Astrocyte of the cerebellum (primary cell): Measurements from ENCODE around the gene ADAP2.

ENCODE experiments used
- DNase-seq: peaks from one replicate; pipeline ENCODE4 v3.0.0-alpha.2; 2011; ENCODE audit warnings: low read depth
- H3K4me3 ChIP-seq: 2 replicates; pipeline ENCODE4 v1.5.1; 2011; ENCODE audit warnings: mild to moderate bottlenecking, low read depth, low read length, moderate library complexity
- CTCF ChIP-seq: IDR thresholded peaks from 2 replicates; pipeline ENCODE4 v1.5.1; 2012; ENCODE audit warnings: low read length, low read depth, moderate library complexity, mild to moderate bottlenecking; ENCODE audit errors: missing control alignments
- in situ Hi-C: cut with HindIII; loops from 2 replicates; pipeline ENCODE4 v1.10.0; 2017; ENCODE audit warnings: low sequenced_read_pairs

Gene ADAP2

GRCh38 chr17:30990458-30990857, 68.7 kb downstream of the ADAP2 start:
- in situ Hi-C loops = no loop called here
- TF ChIP-seq CTCF = no peak
- no peak for DNase-seq
- no peak overlapping the region for H3K4me3 ChIP-seq

GRCh38 chr17:30992551-30992950, 70.8 kb downstream of the ADAP2 start:
- in situ Hi-C loops = no loop called here
- peak; percentile 6 for TF ChIP-seq CTCF
- no peak overlapping the region for H3K4me3 ChIP-seq
- no peak for DNase-seq

DNA sequence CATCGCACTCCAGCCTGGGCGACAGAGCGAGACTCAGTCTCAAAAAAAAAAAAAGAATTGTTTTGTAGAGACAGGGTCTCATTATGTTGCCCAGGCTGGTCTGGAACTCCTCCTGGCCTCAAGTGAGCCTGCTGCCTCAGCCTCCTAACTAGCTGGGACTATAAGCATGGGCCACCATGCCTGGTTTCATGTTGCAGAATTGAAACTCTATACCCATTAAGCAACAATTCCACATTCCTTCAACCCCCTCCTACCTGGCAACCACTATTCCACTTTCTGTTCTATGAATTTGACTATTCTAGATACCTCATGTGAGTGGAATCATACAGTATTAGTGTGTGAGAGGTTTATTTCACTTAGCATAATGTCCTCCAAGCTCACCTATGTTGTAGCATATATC, 73.6 kb downstream of the ADAP2 start:
- no peak for DNase-seq
- no peak for TF ChIP-seq CTCF
- H3K4me3 ChIP-seq = no peak overlapping the region
- in situ Hi-C loops = no loop called here

- no peak for DNase-seq
- no peak overlapping the region for H3K4me3 ChIP-seq
- no peak for TF ChIP-seq CTCF
- in situ Hi-C loops = no loop called here
Observed at GRCh38 chr17:30996486-30996885, 74.7 kb downstream of the ADAP2 start.

DNA sequence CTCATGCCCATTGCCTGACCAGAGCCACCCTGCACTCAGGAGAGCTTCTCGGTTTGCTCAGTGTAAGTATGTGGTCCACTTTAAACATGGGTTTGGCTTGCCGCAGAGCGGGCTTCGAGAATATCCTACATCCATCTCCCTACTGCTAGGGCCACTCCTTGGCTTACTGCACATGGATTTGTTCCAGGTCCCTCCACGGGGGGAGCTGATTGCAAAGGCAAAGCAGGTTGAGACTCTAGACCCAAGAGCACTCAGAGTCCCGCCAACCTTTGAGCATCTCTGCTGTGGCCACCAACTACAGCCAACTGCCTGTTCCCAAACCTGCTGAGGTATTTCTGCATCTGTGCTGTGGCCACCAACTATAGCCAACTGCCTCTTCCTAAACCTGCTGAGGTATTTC, 75.5 kb downstream of the ADAP2 start:
- no peak for DNase-seq
- no peak for TF ChIP-seq CTCF
- no peak overlapping the region for H3K4me3 ChIP-seq
- in situ Hi-C loops = no loop called here

DNA sequence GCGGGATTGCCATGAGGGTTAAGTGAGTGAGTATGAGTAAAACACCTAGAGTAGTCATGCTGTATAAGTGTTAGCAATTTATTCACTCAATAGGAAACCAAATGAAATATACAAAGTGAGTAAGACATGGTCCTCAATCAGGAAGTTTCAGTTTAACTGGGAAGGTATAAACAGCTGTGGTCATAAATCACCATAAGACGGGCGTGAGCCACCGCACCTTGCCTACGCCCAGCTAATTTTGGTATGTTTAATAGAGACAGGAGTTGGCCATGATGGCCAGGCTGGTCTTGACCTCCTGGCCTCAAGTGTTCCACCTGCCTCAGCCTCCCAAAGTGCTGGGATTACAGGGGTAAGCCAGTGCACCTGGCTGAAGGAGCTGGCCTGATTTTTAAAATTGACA, 76.1 kb downstream of the ADAP2 start:
- no peak for TF ChIP-seq CTCF
- in situ Hi-C loops = no loop called here
- DNase-seq = no peak
- H3K4me3 ChIP-seq = no peak overlapping the region

GRCh38 chr17:31002047-31002446, 80.3 kb downstream of the ADAP2 start:
- H3K4me3 ChIP-seq = no peak overlapping the region
- in situ Hi-C loops = no loop called here
- DNase-seq = no peak
- TF ChIP-seq CTCF = no peak
